Measurements from ENCODE around the gene ZNF496. TPM values are rescaled to one million over a fixed set of nuclear protein-coding genes. Genes with fewer than 3 reads are reported as not detected.

ZNF496 gene
- total and polyA plus RNA-seq, 2 experiments from 2014 or later, result 6.7 to 21.0 TPM

DNA sequence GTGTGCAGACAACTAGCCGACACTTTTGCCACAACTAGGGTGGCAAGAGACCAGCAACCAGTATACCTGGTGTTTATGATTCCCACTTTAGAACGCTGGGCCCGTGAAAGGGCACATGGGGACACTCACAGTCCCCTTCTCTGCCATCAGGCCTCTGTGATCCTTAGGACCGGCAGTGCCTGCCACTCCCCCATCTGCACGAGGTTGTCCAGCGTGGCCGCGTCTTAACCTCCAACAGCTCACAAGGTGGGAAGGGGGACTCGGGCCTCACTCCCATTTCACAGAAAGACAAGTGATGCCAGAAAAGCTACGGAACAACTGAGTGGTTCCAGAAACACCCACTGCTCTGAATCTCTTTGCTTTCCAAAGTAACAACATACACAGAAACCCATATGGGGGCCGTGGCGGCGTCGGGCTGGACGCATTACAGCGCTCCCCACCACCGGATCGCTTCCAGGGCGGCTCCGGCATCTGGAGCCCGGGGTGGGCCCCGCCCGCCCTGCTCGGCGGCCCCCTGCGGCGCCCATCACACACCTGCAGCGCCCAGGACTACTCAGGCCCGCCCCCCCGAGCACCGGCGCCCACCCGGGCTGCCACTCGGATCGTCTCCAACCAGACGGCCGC, 1.0 kb downstream of the ZNF496 start:
- in situ Hi-C loops (cut with MboI), result no loop called here
- peak overlapping the region; percentile 69; the same call in 1 of the 2 replicates for H3K27ac ChIP-seq
- WGBS, 2 experiments (ENCODE audit: low coverage in 1 of 2, low lambda C conversion rate in 2 of 2, missing lambda C conversion rate in 2 of 2), result 17 to 21% methylated on average over 27 to 37 of the region's 37 CpGs
- H3K4me2 ChIP-seq (ENCODE audit: unreplicated experiment), result peak overlapping the region; percentile 74
- no peaks in the 10 kb centered on the region for H3K9me2 ChIP-seq (ENCODE audit: insufficient read depth)
- TF ChIP-seq EZH2phosphoT487 (IDR thresholded peaks at IDR 0.05; ENCODE audit: insufficient read depth, low read depth) (no peak), EZH2 (IDR thresholded peaks at IDR 0.05; ENCODE audit: insufficient read depth, poor library complexity, severe bottlenecking) (no peak)
- peak overlapping the region; percentile 93 for H3K9ac ChIP-seq
- H3K79me2 ChIP-seq (ENCODE audit: insufficient read depth), result peaks cover 51% of the 10 kb centered on the region
- H3F3A ChIP-seq (ENCODE audit: insufficient read depth), result no peaks in the 10 kb centered on the region
- no peak for DNase-seq
- no peaks in the 10 kb centered on the region for H3K9me3 ChIP-seq (ENCODE audit: low read depth)
- H3K4me3 ChIP-seq, result peak overlapping the region; percentile 90
- peak overlapping the region; percentile 87 for H2AFZ ChIP-seq
- H3K4me1 ChIP-seq (ENCODE audit: insufficient read depth), result 0 out of 2 replicates have a peak, but pooled peaks cover 4% of the 10 kb centered on the region
- H3K36me3 ChIP-seq (ENCODE audit: low read depth), result no peaks in the 10 kb centered on the region; the same call in 1 of the 2 replicates
- no peaks in the 10 kb centered on the region for H3K27me3 ChIP-seq (replicated peaks; ENCODE audit: insufficient read depth)
- H4K20me1 ChIP-seq (ENCODE audit: insufficient read depth), result no peaks in the 10 kb centered on the region; the same call in 1 of the 2 replicates

DNA sequence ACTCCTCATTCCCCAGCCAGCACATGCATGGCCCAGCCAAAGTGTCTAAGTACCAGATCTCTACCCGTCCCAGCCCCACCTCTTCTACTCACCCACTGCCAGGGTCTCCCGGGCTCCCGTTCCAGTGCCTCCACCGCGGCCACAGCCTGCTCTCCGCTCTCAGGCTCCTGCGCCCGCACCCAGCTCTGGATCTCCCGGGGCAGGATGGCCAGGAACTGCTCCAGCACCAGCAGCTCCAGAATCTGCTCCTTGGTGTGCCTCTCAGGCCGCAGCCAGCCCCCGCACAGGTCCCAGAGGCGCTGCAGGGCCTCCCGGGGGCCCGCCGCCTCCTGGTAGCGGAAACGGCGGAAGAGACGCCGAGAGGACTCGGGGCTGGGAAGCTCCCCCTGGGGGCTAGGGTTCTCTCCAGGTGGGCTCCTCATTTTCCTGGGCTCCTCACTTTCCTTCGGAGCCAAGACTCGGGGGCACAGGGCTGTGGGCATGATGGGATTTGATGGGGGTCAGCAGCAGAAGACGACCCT, 2.5 kb downstream of the ZNF496 start:
- Histone ChIP-seq H3K27ac (no peak overlapping the region), H4K20me1 (ENCODE audit: insufficient read depth) (no peaks in the 10 kb centered on the region; the same call in 1 of the 2 replicates), H3K9me3 (ENCODE audit: low read depth) (no peaks in the 10 kb centered on the region), H3K27me3 (replicated peaks; ENCODE audit: insufficient read depth) (no peaks in the 10 kb centered on the region), H2AFZ (no peak overlapping the region), H3K9ac (no peak overlapping the region), H3K4me1 (ENCODE audit: insufficient read depth) (0 out of 2 replicates have a peak, but pooled peaks cover 4% of the 10 kb centered on the region), H3K4me3 (no peak overlapping the region), H3F3A (ENCODE audit: insufficient read depth) (no peaks in the 10 kb centered on the region), H3K9me2 (ENCODE audit: insufficient read depth) (no peaks in the 10 kb centered on the region), H3K4me2 (ENCODE audit: unreplicated experiment) (no peak overlapping the region), H3K36me3 (ENCODE audit: low read depth) (no peaks in the 10 kb centered on the region; the same call in 1 of the 2 replicates), H3K79me2 (ENCODE audit: insufficient read depth) (peaks cover 41% of the 10 kb centered on the region)
- in situ Hi-C loops (cut with MboI), result no loop called here
- 95 to 96% methylated on average over 22 to 24 of the region's 24 CpGs for WGBS, 2 experiments (ENCODE audit: low coverage in 1 of 2, low lambda C conversion rate in 2 of 2, missing lambda C conversion rate in 2 of 2)
- DNase-seq, result no peak
- TF ChIP-seq EZH2 (IDR thresholded peaks at IDR 0.05; ENCODE audit: insufficient read depth, poor library complexity, severe bottlenecking) (no peak), EZH2phosphoT487 (IDR thresholded peaks at IDR 0.05; ENCODE audit: insufficient read depth, low read depth) (no peak)

- Histone ChIP-seq H3K4me1 (ENCODE audit: insufficient read depth) (0 out of 2 replicates have a peak, but pooled peaks cover 4% of the 10 kb centered on the region), H3K79me2 (ENCODE audit: insufficient read depth) (peaks cover 33% of the 10 kb centered on the region), H4K20me1 (ENCODE audit: insufficient read depth) (no peaks in the 10 kb centered on the region; the same call in 1 of the 2 replicates), H3K27ac (no peak overlapping the region), H3K9me3 (ENCODE audit: low read depth) (no peaks in the 10 kb centered on the region), H3K9me2 (ENCODE audit: insufficient read depth) (no peaks in the 10 kb centered on the region), H3F3A (ENCODE audit: insufficient read depth) (no peaks in the 10 kb centered on the region), H2AFZ (no peak overlapping the region), H3K36me3 (ENCODE audit: low read depth) (peaks cover 3% of the 10 kb centered on the region; the same call in 1 of the 2 replicates), H3K27me3 (replicated peaks; ENCODE audit: insufficient read depth) (no peaks in the 10 kb centered on the region), H3K9ac (no peak overlapping the region), H3K4me3 (no peak overlapping the region), H3K4me2 (ENCODE audit: unreplicated experiment) (no peak overlapping the region)
- in situ Hi-C loops (cut with MboI), result no loop called here
- TF ChIP-seq EZH2 (IDR thresholded peaks at IDR 0.05; ENCODE audit: insufficient read depth, poor library complexity, severe bottlenecking) (no peak), EZH2phosphoT487 (IDR thresholded peaks at IDR 0.05; ENCODE audit: insufficient read depth, low read depth) (no peak)
- no peak for DNase-seq
- WGBS, 2 experiments (ENCODE audit: low coverage in 1 of 2, low lambda C conversion rate in 2 of 2, missing lambda C conversion rate in 2 of 2), result 89 to 90% methylated on average over 5 of the region's 5 CpGs
Observed at GRCh38 chr1:247328311-247328710, 3.4 kb downstream of the ZNF496 start.

DNA sequence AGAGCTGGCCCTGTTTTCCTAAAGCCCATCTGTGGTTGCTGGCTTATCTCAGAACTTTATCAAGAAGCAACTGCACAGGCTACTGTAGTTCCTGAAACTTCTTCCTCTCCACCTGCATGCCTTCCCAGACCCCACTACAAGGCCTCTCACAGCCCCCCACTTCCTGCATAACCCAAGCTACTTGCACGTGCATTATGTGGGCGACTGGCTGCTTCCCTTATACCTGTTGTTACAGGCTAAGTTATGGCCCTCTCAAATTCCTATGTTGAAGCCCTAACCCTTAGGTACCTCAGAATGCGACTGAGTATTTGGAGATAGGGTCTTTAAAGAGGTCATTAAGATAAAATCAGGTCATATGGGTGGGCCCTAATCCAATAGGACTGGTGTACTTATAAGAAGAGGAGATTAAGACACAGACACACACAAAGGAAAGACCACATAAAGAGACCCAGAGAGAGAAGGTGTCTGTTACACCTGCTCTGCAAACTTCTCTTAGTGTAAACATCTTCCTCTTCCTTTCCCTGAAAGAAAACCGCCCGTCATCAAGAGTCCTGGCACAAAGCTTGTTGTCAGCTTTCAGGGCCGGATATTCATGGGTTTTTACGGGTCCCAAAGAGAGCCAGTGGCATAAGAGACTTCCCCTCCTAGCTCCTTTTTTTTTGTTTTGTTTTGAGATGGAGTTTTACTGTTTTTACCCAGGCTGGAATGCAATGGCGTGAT, 5.1 kb downstream of the ZNF496 start:
- Histone ChIP-seq H3K4me2 (ENCODE audit: unreplicated experiment) (no peak overlapping the region), H3K4me3 (no peak overlapping the region), H3K27ac (no peak overlapping the region), H4K20me1 (ENCODE audit: insufficient read depth) (no peaks in the 10 kb centered on the region; the same call in 1 of the 2 replicates), H3K9me2 (ENCODE audit: insufficient read depth) (no peaks in the 10 kb centered on the region), H3K79me2 (ENCODE audit: insufficient read depth) (peaks cover 23% of the 10 kb centered on the region), H2AFZ (no peak overlapping the region), H3K9me3 (ENCODE audit: low read depth) (no peaks in the 10 kb centered on the region), H3K36me3 (ENCODE audit: low read depth) (peaks cover 18% of the 10 kb centered on the region; the same call in 1 of the 2 replicates), H3K9ac (no peak overlapping the region), H3F3A (ENCODE audit: insufficient read depth) (no peaks in the 10 kb centered on the region), H3K4me1 (ENCODE audit: insufficient read depth) (no peaks in the 10 kb centered on the region), H3K27me3 (replicated peaks; ENCODE audit: insufficient read depth) (no peaks in the 10 kb centered on the region)
- WGBS, 2 experiments (ENCODE audit: low coverage in 1 of 2, low lambda C conversion rate in 2 of 2, missing lambda C conversion rate in 2 of 2), result 97% methylated on average over 8 of the region's 8 CpGs
- DNase-seq, result no peak
- no peak for TF ChIP-seq EZH2 (IDR thresholded peaks at IDR 0.05; ENCODE audit: insufficient read depth, poor library complexity, severe bottlenecking)
- no peak for TF ChIP-seq EZH2phosphoT487 (IDR thresholded peaks at IDR 0.05; ENCODE audit: insufficient read depth, low read depth)
- in situ Hi-C loops (cut with MboI), result no loop called here

Data from GM23248 (cell line).